Urinary bladder (tissue), 4 donors: ENCODE measurements around the gene FOXJ3. TPM values are rescaled to one million over a fixed set of nuclear protein-coding genes. Genes with fewer than 3 reads are reported as not detected.

ENCODE experiments used
- DNase-seq: peaks from one replicate; pipeline ENCODE4 v3.0.0-alpha.2; 2015; ENCODE audit errors: extremely low spot score
- H3K27ac ChIP-seq: one replicate; pipeline ENCODE4 v1.5.1; 2013; ENCODE audit warnings: low read depth, mild to moderate bottlenecking, moderate library complexity
- H3K36me3 ChIP-seq: one replicate; pipeline ENCODE4 v1.6.1; 2013; ENCODE audit warnings: mild to moderate bottlenecking, moderate library complexity; ENCODE audit not compliant: insufficient read depth
- H3K4me1 ChIP-seq: one replicate; pipeline ENCODE4 v1.6.1; 2013; ENCODE audit warnings: mild to moderate bottlenecking, moderate library complexity; ENCODE audit not compliant: insufficient read depth
- H3K4me3 ChIP-seq: one replicate; pipeline ENCODE4 v1.5.1; 2013; ENCODE audit warnings: low read depth, low read length
- WGBS: extraction: QIAGEN DNeasy Blood & Tissue Kit; methylation state at CpG from one replicate; pipeline ENCODE4 v1.1.7; 2013; 5-methylcytosine and 5-hydroxymethylcytosine counted together
- polyA plus RNA-seq: library from polyadenylated mRNA; stranded (reverse); fragments of 200-250 nt; gene quantifications from one replicate; pipeline ENCODE4 v1.2.3, GENCODE V29; 2013
- total RNA-seq: library from RNA; depleted of rRNA; stranded (reverse); fragments of >200 nt; gene quantifications from one replicate; pipeline ENCODE4 v1.2.3, GENCODE V29; 2014
- donor health status: healthy with polysubstance abuse.
- donor health status: healthy.

FOXJ3 gene
- 103 TPM for total RNA-seq
- 21.4 TPM for polyA plus RNA-seq

DNA sequence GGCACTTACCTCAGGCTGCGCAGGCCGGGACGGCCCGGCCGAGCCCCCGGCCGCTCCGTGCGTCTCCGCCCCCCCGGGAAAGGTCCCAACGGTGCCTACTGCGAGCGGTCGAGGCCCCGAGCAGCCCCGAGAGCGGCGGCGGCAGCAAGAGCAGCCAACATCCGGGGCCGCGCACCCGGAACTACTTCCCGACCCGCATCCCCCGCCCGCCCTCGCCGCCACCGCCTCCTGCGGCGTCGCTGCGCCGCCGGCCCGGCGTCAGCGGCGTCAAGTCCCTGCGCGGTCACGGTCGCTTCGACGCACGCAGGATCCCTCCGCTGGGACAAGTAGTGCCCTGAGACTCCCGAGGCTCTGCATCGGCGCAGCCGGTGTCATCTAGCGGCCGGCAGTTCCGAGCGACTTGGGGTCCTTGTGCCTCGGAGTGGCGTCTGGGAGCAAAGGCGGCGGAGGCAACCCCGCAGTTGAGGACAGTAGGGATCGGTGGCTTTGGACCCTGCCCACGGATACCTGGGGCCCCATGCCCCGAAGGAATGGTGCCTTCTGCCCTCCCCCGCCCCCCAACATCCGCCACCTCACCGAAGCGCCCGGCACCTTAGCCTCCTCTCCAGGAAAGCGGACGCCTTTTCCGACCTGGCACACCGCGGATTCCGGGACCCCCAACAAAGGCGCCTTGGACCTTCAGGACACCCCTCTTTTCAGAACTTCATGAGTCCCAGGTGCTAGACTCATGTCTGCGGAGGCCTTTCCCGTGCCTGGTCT lies at the start of gene FOXJ3:
Gene FOXJ3 (minus strand): TSS at position 186 of the 759 bp plus-strand sequence. CDS start 24,142 bp downstream, outside the sequence.
- peaks cover 2% of the 10 kb centered on the region for H3K4me1 ChIP-seq
- peak within 1 kb of the TSS; percentile 63 for H3K4me3 ChIP-seq
- peak; percentile 82 for DNase-seq
- no peaks in the 10 kb centered on the region for H3K36me3 ChIP-seq
- under 1% methylated on average over 79 of the region's 79 CpGs for WGBS
- H3K27ac ChIP-seq = peak within 1 kb of the TSS; percentile 93

DNA sequence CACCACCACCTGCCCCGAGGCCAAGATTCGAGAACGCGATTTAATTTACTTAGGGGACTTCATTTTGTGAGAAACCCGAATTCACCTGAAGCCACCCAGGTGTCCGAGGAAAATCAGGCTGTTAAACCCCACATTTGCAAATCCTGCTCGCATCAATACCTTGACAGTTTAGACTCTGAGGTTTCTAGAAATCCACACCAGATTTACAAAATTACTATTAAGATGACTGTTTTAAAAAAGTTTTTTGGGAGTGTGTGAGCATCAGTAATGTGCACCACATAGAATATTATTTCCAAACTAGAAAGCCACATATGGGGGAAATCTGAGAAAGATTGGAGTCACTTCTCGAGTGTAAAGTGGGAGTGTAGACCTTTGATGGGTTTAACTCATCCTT lies 46.2 kb upstream of the FOXJ3 start:
- no peak overlapping the region for H3K4me3 ChIP-seq
- WGBS = 10% methylated on average over 8 of the region's 8 CpGs
- H3K27ac ChIP-seq = no peak overlapping the region
- H3K4me1 ChIP-seq = no peaks in the 10 kb centered on the region
- no peaks in the 10 kb centered on the region for H3K36me3 ChIP-seq
- no peak for DNase-seq

DNA sequence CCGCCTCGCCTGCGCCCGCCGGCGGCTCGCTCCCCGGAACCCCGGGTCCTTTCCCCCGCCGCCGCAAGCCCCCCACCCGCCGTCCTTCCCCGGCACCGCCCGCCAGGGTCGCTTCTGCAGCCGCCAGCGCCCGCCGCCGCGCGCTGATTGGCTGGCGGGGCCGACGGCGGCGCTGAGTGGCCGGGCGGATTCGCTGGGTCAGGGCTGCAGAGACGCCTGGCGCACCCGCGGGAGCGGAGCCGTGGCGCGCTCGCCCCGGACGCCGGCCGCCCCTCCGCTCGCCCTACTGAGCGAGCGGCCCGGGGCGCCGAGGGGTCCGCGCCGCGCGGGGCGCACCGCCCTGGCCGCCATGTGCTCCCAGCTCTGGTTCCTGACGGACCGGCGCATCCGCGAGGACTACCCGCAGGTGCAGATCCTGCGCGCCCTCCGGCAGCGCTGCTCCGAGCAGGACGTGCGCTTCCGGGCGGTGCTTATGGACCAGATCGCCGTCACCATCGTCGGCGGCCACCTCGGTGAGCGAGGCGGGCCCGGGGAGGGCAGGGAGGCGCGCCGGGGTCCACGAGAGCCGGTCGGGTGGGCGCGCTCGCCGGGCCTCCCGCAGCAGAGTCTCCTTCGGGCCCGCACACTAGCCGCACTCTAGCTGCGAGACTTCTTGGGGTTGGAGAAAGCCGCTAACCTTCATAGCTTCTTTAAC lies 45.7 kb upstream of the FOXJ3 start, which contains the start of gene RIMKLA:
Gene RIMKLA (plus strand): TSS at position 207 of the 694 bp plus-strand sequence. CDS start 143 bp downstream, at position 350.
- no peak within 1 kb of the TSS for H3K27ac ChIP-seq
- no peak for DNase-seq

DNA sequence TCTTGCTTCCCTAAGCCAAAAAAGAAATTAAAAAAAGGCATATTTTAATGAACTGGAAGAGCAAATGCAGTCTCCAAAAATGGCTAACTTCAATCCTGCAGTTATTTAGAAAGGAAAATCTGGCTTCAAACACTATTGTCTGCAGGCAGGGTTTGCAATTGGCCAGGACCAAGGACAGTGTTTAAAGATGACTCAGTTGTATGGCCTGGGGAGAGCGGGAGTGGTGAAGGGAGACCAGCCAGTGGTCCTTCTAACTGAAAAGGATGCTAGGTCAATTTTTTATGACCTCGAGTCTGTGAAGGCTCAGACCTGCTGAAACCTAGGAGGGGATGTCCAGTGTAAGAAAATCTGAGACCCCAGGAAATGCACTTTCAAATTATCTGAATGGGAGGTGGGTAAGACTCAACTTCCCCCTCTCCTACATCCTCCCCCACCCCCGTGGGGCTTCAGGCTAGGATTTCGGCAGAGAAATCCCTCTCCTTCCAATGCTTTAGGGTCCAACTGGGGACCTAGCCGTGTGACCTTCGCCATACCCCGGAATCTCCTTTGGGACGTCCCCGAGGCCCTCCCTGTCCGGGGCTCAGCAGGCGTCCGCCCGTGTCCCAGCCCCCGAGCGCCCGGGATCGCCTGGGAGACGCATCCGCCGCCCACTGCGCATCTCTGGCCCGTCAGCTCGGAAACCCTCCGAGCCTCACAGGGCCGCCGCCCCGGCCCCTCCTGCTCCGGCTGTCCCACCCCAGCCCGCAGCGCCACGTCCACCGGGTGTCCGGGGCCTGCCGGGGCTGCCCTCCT lies 45.0 kb upstream of the FOXJ3 start:
- Histone ChIP-seq H3K27ac (no peak overlapping the region), H3K4me3 (peak overlapping the region; percentile 63)
- WGBS = under 1% methylated on average over 34 of the region's 34 CpGs

More for the DNA sequence above, 45.7 kb upstream of the FOXJ3 start, which contains the start of gene RIMKLA:
- Histone ChIP-seq H3K4me3 (peak within 1 kb of the TSS; percentile 63), H3K4me1 (no peaks in the 10 kb centered on the region), H3K36me3 (no peaks in the 10 kb centered on the region)
- under 1% methylated on average over 101 of the region's 101 CpGs for WGBS

DNA sequence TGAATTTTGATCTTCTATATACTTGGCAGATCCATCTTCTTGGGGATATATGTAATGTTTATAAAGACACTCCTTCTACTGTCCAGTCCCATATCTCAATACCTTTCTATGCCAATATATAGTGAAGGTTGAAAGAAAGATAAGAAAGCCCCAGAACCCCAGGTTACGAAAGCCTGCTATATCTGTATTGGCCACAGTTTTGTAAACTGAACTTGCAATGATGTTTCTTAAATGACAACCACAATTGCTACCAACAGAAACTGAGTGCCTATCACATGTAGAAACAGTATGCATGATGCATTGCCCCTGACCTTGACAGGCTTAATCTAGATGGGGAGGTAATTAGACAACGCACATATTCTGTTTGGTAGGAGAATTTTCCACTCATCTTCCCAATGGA lies 37.8 kb upstream of the FOXJ3 start:
- no peak overlapping the region for H3K27ac ChIP-seq
- WGBS = 87% methylated on average over 2 of the region's 2 CpGs
- DNase-seq = no peak
- H3K4me3 ChIP-seq = no peak overlapping the region
- H3K36me3 ChIP-seq = no peaks in the 10 kb centered on the region
- H3K4me1 ChIP-seq = no peaks in the 10 kb centered on the region

More for the DNA sequence above, 45.0 kb upstream of the FOXJ3 start:
- DNase-seq = no peak
- no peaks in the 10 kb centered on the region for H3K4me1 ChIP-seq
- H3K36me3 ChIP-seq = no peaks in the 10 kb centered on the region

DNA sequence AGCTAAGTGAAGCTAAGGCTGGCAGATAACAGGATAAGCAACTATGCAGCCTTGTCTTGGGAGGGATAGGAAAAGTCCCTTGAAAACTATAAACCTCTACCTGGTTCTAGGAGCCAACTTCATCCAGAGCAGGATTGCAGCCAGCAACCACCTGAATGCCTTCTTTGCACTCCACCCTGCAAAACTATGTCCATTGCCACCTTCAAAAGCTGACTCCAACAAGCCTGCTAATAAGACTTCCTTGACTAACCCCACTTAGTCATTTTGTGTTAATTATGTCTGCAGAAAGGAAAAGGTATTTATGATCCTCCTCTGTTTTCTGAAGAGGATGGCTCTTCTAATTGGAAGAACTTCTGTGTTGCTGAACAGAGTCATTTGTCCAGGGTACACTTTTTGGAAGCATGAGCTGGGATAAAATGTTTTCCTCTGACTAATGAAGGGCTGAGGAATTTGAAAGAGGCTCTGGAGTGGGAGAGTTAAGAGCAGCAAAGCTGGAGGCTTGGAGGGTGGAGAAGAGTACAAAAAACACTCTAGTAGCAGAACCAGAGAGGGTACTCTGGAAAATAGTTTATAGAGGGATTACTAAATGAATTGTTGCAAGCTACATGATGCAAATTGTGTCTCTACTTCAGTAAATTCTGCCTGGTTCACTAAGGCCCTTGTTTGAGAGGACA lies 36.0 kb upstream of the FOXJ3 start:
- H3K27ac ChIP-seq = no peak overlapping the region
- DNase-seq = no peak
- no peaks in the 10 kb centered on the region for H3K4me1 ChIP-seq
- H3K4me3 ChIP-seq = no peak overlapping the region
- H3K36me3 ChIP-seq = no peaks in the 10 kb centered on the region

DNA sequence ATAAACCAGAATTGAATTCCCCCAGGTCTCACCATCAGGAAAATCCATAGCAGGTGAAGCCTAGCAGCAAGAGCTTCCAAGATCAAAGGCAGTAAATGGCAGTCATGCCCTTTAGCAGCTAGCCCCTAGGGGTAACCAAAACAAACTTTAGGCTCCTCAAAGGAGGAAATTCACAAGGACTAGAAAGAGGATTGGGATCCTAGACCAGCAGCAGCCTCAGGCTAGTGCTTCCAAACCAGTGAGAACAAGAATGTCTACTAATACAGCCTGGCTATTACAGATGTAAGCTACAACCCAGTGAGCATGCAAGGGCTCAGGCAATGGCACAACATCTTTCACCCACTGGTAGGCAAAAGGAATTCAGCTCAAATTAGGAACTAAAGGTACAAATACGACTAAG lies 34.4 kb upstream of the FOXJ3 start:
- 76% methylated on average over 1 of the region's 1 CpG for WGBS
- Histone ChIP-seq H3K36me3 (no peaks in the 10 kb centered on the region), H3K4me3 (no peak overlapping the region), H3K27ac (no peak overlapping the region), H3K4me1 (no peaks in the 10 kb centered on the region)
- DNase-seq = no peak

DNA sequence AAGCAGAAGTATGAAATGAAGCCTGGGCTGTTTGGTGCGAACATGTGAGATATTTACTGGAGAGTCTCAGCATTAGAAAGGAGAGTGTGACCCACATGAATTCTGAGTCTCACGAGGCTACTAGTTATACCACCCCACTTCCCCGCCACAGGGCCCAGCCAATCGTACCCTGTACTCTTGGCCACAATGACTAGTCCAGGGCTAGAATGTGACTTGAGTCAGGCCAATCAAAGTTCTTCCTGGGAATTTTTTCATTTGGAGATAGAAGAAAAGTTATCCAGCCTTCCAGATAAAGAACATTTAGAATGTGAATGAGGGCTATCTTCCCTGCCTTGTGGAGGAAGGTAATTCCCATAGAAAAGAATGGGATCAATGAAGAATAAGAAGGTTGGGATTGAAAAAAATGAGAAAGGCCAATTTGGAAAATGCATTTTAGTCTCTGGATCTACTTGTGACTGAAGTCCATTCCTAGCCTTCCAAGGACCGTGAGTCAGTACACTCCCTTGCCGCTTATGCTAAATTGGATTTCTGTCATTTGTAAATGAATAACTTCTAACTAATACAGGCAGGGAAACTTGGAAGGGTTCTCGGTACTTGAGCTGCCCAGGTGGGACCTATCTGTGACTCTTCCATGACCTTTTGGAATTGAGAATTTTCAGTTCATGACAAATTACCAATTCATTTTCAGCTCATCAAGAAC lies 33.2 kb upstream of the FOXJ3 start:
- H3K27ac ChIP-seq = no peak overlapping the region
- no peak for DNase-seq
- H3K4me3 ChIP-seq = no peak overlapping the region
- no peaks in the 10 kb centered on the region for H3K4me1 ChIP-seq
- WGBS = 85% methylated on average over 7 of the region's 7 CpGs
- H3K36me3 ChIP-seq = no peaks in the 10 kb centered on the region

DNA sequence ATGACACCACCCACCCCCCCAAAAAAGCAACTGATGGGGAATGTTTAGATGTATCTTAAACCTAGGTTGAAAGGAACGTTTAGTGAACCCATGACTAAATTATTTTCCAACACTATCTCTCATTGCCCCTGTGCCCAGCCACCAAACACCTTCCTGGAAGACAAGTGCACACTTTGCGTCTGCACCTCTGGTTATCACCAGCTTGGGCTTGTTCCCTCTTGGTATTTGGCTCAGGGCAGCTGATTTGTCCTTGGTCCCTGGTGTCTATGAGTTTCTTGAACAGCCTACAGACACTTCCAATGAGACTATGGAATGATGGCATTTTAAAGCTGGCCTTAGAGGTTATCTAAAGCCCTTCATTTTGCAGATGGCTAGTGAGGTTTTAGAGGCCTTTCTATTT lies 30.1 kb upstream of the FOXJ3 start:
- WGBS = 85% methylated on average over 2 of the region's 2 CpGs
- H3K36me3 ChIP-seq = no peaks in the 10 kb centered on the region

DNA sequence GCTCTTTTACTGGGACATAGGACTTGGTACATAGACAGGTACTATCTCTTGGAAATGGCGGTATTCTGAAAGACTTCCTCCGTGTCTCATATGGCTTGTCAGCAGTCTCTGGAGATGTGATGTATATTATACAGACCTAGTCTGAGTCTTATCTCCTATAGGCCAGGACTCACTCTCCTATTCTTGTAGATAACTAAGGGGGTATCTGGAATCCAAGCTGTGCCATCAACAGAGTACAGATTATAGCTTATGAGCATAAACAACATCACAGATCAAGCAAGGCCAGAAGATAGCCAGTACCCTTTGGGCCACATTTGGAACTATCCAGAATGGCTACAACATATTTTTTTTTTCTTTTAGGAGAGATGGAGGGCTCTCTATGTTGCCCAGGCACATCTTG lies 29.5 kb upstream of the FOXJ3 start:
- Histone ChIP-seq H3K4me1 (no peaks in the 10 kb centered on the region), H3K27ac (no peak overlapping the region)
- WGBS = 73% methylated on average over 2 of the region's 2 CpGs

More for the DNA sequence above, 30.1 kb upstream of the FOXJ3 start:
- H3K4me3 ChIP-seq = no peak overlapping the region
- no peaks in the 10 kb centered on the region for H3K4me1 ChIP-seq
- no peak overlapping the region for H3K27ac ChIP-seq
- DNase-seq = no peak

DNA sequence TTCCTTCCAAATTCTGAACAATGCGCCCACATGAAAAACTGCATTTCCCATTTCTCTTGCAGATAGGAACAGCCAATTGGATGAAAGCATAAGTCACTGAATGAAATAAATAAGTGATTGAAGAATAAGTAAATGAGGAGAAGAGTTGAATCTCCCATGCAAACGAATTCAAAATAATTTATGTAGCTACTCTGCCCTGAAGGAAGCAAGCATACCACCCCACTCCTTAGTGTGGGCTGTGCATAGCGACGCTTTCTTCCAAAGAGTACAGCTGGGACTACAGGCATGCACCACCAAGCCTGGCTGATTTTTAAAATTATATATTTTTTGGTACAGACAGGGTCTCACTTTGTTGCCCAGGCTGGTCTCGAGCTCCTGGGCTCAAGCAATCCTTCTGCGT lies 29.1 kb upstream of the FOXJ3 start:
- Histone ChIP-seq H3K4me1 (no peaks in the 10 kb centered on the region), H3K4me3 (no peak overlapping the region), H3K27ac (no peak overlapping the region), H3K36me3 (no peaks in the 10 kb centered on the region)
- DNase-seq = no peak
- 83% methylated on average over 6 of the region's 6 CpGs for WGBS

More for the DNA sequence above, 29.5 kb upstream of the FOXJ3 start:
- no peak for DNase-seq
- Histone ChIP-seq H3K36me3 (no peaks in the 10 kb centered on the region), H3K4me3 (no peak overlapping the region)

DNA sequence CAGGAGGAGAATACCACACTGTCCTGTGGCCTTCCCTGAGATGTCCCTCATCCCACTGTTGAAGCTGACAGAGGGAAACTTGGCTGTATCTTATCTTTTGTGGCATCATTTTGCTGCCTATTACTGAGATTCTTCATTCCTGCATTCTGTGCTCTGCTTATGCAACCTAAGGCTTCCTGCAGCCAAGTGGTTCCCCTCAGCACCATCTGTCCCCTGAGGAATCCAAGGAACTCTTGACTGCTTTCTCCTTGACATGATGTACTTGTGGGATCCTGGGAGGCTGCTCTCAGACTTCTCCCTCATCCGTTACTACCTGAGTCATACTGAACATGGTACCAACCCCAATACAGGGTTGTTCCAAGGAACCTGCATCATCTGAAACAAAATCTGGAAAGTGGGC lies 24.4 kb upstream of the FOXJ3 start:
- Histone ChIP-seq H3K36me3 (no peaks in the 10 kb centered on the region), H3K4me3 (no peak overlapping the region), H3K4me1 (no peaks in the 10 kb centered on the region), H3K27ac (no peak overlapping the region)
- 77% methylated on average over 1 of the region's 1 CpG for WGBS
- DNase-seq = no peak

DNA sequence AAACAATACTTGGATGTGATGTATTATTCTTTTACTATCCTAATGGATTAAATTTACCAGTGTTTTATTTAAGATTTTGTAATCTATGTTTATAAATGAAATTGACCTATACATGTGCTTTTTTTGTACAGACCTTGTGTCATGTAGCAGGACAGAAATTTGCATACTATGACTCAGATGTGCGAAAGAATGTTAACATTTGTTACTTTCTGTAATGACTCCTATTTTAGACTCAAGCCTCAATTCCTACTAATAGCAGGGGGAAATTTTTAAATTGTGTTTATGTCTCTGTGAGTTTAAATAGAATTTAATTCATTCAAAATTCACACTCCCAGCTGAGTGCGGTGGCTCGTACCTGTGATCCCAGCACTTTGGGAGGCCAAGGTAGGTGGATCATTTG lies 23.8 kb upstream of the FOXJ3 start:
- WGBS = 92% methylated on average over 3 of the region's 3 CpGs
- Histone ChIP-seq H3K27ac (no peak overlapping the region), H3K4me1 (no peaks in the 10 kb centered on the region), H3K36me3 (no peaks in the 10 kb centered on the region), H3K4me3 (no peak overlapping the region)
- no peak for DNase-seq
